SJCRH30 (cell line): ENCODE measurements around the gene METTL6. TPM values are rescaled to one million over a fixed set of nuclear protein-coding genes. Genes with fewer than 3 reads are reported as not detected.
"Not testable (repeated sequence)": the region's sequence is repeated elsewhere in the genome, so short reads cannot be mapped to it uniquely, and the experiment has no call there.

Experiments
- DNase-seq, 2 experiments: peaks; one replicate each; pipeline ENCODE4 v3.0.0-alpha.2; 2015 to 2020
- H3K27ac ChIP-seq: fragments of 250-450 bp; sonication (Bioruptor Pico); 2 replicates; pipeline ENCODE4 v1.5.1; 2020; ENCODE audit warnings: mild to moderate bottlenecking, moderate library complexity
- H3K27me3 ChIP-seq: fragments of 250-450 bp; sonication (Bioruptor Pico); 2 replicates; pipeline ENCODE4 v1.5.1; 2020; ENCODE audit warnings: mild to moderate bottlenecking, moderate library complexity
- H3K36me3 ChIP-seq: fragments of 250-450 bp; sonication (Bioruptor Pico); 2 replicates; pipeline ENCODE4 v1.5.1; 2020; ENCODE audit warnings: mild to moderate bottlenecking, moderate library complexity
- H3K4me1 ChIP-seq: fragments of 250-450 bp; sonication (Bioruptor Pico); 2 replicates; pipeline ENCODE4 v1.5.1; 2020; ENCODE audit warnings: mild to moderate bottlenecking, moderate library complexity
- H3K4me3 ChIP-seq: fragments of 250-450 bp; sonication (Bioruptor Pico); 2 replicates; pipeline ENCODE4 v1.5.1; 2020; ENCODE audit warnings: mild to moderate bottlenecking, moderate library complexity
- H3K9me3 ChIP-seq: fragments of 250-450 bp; sonication (Bioruptor Pico); replicated peaks from 2 replicates; pipeline ENCODE4 v1.5.1; 2020; ENCODE audit warnings: mild to moderate bottlenecking, moderate library complexity
- total RNA-seq: library from RNA; depleted of rRNA; stranded (reverse); fragments of >200 nt; shearing (Covaris generic); gene quantifications from 2 replicates; pipeline ENCODE4 v1.2.3, GENCODE V29; 2014

Gene METTL6
- total RNA-seq, 1 experiment from 2014 or later = 23.8 TPM

DNA sequence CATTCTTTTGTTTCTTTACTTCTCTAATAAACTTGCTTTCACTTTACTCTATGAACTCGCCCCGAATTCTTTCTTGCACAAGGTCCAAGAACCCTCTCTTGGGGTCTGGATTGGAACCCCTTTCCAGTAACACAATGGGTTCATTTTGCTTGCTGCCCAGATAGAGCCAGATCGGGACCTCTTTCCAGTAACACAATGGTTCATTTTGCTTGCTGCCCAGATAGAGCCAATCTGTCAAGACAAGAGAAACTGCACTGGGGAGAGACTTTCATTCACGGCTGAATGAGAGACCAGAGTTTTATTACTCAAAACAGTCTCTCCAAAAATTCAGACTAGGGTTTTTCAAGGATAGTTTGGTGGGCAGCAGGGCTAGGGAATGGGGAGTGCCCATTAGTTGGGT, 25.4 kb downstream of the METTL6 start:
- no peaks in the 10 kb centered on the region for H3K9me3 ChIP-seq
- H3K4me3 ChIP-seq = no peak overlapping the region
- no peak for DNase-seq
- no peaks in the 10 kb centered on the region for H3K27me3 ChIP-seq
- H3K27ac ChIP-seq = no peak overlapping the region
- H3K4me1 ChIP-seq = no peaks in the 10 kb centered on the region
- no peaks in the 10 kb centered on the region for H3K36me3 ChIP-seq

DNA sequence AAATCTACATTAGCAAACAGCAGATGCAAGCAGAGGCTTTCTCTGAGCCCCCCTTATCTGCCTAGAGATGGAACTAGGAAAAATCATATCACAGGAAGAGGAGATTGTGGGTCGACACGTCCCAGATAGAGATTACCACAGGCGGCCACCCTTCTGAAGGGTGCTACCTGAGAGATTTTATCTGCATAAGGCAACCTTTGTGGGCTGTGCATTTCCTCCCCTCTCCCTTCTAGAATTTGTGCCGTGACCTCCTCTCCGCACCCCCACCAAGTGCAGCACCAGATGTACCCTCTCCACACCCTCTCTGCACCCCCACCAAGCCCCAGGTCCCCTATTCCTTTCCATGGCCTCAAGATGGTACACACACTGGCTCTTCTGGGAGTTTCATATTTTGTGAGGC, 27.4 kb downstream of the METTL6 start:
- no peak for DNase-seq
- Histone ChIP-seq H3K4me3 (no peak overlapping the region), H3K36me3 (no peaks in the 10 kb centered on the region), H3K27ac (no peak overlapping the region), H3K27me3 (no peaks in the 10 kb centered on the region), H3K9me3 (no peaks in the 10 kb centered on the region), H3K4me1 (no peaks in the 10 kb centered on the region)

DNA sequence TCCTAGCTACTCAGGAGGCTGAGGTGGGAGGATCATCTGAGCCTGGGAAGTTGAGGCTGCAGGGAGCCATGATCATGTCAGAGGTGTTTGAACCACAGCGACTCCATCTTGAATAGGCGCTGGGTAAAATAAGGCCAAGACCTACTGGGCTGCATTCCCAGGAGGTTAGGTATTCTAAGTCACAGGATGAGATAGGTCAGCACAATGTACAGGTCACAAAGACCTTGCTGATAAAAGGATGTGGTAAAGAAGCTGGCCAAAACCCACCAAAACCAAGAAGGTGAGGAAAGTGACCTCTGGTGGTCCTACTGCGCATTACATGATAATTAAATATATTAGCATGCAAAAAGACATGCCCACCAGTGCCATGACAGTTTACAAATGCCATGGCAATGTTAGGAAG, 28.6 kb downstream of the METTL6 start:
- not testable (repeated sequence) for H3K27ac ChIP-seq, H3K4me1 ChIP-seq, H3K4me3 ChIP-seq, H3K36me3 ChIP-seq, H3K9me3 ChIP-seq, H3K27me3 ChIP-seq
- peak; percentile 16 to 57 for DNase-seq

DNA sequence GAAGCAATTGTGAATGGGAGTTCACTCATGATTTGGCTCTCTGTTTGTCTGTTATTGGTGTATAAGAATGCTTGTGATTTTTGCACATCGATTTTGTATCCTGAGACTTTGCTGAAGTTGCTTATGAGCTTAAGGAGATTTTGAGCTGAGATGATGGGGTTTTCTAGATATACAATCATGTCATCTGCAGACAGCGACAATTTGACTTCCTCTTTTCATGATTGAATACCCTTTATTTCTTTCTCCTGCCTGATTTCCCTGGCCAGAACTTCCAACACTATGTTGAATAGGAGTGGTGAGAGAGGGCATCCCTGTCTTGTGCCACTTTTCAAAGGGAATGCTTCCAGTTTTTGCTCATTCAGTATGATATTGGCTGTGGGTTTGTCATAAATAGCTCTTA, 34.1 kb downstream of the METTL6 start:
- H3K36me3 ChIP-seq, H3K4me3 ChIP-seq, H3K4me1 ChIP-seq, DNase-seq, H3K27me3 ChIP-seq, H3K27ac ChIP-seq, H3K9me3 ChIP-seq: not testable (repeated sequence)

DNA sequence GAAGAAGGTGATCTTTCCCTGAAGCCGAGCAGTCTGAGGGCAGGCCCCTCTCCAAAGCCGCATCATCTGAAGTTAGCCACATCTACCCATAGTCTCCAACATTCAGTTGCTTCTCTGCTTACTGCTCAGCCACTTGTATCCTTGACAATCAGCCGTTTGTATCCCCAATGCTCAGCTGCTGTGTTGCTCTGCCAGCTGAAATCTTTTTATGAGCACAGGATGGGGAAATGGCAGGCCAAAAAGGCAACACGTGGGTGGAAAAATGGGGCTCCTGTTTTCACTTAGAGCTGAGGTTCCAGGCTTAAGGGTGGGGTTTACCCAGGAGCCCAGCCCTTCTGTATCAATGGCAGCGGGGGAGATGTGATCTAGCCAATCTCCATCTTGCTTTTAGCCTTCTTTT, 36.3 kb downstream of the METTL6 start:
- Histone ChIP-seq H3K27ac (no peak overlapping the region), H3K36me3 (no peaks in the 10 kb centered on the region), H3K9me3 (no peaks in the 10 kb centered on the region), H3K4me1 (no peaks in the 10 kb centered on the region), H3K27me3 (no peaks in the 10 kb centered on the region), H3K4me3 (no peak overlapping the region)
- DNase-seq = no peak

DNA sequence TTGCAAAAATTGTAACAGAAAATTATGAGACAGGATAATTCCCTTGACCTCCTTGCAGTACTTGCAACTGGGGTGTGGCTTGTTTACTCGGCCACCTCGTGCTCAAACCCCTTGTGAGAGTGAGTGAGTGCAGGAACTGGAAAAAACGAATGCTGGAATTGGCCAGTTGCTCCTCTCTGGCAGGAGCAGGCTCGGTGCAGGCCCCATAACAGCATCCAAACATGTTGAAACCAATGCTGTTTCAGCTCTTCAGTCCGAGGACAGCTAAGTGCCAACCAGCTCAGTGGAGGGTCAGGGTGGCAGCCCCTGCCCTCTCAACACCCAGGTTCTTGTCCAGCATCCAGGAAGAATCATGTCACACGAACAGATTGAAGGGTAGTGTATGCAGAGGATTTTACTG, 36.9 kb downstream of the METTL6 start:
- no peak overlapping the region for H3K4me3 ChIP-seq
- H3K36me3 ChIP-seq = no peaks in the 10 kb centered on the region
- DNase-seq = no peak
- no peaks in the 10 kb centered on the region for H3K4me1 ChIP-seq
- H3K9me3 ChIP-seq = no peaks in the 10 kb centered on the region
- no peak overlapping the region for H3K27ac ChIP-seq
- no peaks in the 10 kb centered on the region for H3K27me3 ChIP-seq

DNA sequence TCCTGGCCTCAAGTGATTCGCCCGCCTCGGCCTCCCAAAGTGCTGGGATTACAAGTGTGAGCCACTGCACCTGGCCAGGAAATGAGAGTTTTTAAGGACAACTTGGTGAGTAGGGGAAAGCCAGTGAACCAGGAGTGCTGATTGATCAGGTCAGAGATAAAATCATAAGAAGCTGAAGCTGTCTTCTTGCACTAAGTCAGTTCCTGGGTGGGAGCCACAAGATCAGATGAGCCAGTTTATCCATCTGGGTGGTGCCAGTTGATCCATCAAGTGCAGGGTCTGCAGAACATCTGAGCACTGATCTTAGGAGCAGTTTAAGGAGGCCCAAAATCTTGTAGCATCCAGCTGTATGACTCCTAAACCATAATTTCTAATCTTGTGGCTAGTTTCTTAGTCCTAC, 39.0 kb downstream of the METTL6 start:
- H3K27me3 ChIP-seq, H3K27ac ChIP-seq, H3K4me3 ChIP-seq, H3K4me1 ChIP-seq, H3K9me3 ChIP-seq, H3K36me3 ChIP-seq, DNase-seq: not testable (repeated sequence)

DNA sequence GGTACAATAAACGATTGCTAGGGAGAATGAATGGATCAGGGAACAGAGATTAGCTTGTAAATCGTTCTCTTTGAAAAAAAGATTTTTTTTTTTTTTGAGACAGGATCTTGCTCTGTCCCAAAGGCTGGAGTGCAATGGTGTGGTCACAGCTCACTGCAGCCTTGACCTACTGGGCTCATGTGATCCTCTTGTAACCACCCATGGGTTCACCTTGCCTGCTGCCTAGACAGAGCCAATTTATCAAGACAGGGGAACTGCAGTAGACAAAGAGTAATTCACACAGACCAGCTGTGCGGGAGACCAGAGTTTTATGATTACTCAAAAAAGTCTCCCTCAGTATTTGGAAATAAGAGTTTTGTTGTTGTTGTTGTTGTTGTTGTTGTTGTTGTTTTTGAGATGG, 39.6 kb downstream of the METTL6 start:
- no peak for DNase-seq
- no peaks in the 10 kb centered on the region for H3K9me3 ChIP-seq
- no peak overlapping the region for H3K4me3 ChIP-seq
- no peaks in the 10 kb centered on the region for H3K27me3 ChIP-seq
- no peaks in the 10 kb centered on the region for H3K36me3 ChIP-seq
- H3K27ac ChIP-seq = no peak overlapping the region
- no peaks in the 10 kb centered on the region for H3K4me1 ChIP-seq

DNA sequence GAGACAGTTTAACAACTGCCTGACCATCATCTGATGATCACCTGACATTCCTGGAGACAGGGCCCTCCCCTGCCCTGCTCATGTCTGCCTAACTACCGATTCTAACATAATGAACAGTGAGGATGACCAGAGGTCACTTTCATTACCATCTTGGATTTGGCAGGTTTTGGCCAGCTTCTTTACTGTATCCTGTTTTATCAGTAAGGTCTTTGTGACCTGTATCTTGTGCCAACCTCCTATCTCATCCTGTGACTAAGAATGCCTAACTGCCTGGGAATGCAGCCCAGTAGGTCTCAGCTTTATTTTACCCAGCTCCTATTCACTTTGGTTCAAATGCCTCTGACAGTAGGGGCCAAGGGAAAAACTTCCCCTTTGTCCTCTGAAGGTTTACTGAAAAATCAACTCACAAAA, 40.2 kb downstream of the METTL6 start:
- no peaks in the 10 kb centered on the region for H3K4me1 ChIP-seq
- no peak for DNase-seq
- H3K36me3 ChIP-seq = no peaks in the 10 kb centered on the region
- H3K27ac ChIP-seq = no peak overlapping the region
- H3K9me3 ChIP-seq = no peaks in the 10 kb centered on the region
- no peaks in the 10 kb centered on the region for H3K27me3 ChIP-seq
- H3K4me3 ChIP-seq = no peak overlapping the region

DNA sequence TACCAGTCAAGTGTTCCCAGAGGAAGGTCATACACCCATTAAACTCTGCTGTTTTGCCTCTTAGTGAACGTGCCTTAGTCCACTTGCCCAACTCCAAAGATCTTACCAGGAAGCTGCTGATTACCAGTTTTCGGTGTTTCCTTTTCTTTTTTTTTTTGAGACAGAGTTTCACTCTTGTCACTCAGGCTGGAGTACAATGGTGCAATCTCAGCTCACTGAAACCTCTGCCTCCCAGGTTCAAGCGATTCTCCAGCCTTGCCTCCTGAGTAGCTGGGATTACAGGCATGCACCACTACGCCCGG, 40.7 kb downstream of the METTL6 start:
- not testable (repeated sequence) for DNase-seq, H3K27ac ChIP-seq, H3K4me3 ChIP-seq

DNA sequence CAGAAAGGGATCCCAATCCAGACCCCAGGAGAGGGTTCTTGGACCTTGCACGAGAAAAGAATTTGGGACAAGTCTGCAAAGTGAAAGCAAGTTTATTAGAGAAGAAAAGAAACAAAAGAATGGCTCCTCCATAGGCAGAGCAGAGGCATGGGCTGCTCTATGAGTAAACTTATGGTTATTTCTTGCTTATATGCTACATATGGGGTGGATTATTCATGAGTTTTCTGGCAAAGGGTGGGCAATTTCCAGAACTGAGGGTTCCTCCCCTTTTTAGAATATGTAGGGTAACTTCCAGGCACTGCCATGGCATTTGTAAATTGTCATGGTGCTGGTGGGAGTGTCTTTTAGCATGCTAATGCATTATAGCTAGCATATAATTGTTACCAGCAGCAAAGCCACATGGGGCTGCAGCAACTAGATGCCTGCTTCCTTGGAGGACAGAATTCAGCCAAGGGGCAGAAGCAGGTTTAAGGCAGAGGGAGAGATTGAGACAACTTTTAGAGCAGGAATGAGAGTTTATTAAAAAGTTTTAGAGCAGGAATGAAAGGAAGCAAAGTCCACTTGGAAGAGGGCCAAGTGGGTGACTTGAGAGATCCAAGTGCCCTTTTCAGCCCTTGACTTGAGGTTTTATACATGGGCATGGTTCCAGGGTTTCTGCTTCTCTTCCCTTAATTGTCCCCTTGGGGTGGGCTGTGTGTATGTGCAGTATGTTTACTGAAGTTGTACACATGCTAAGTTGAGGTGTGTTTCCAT, 41.3 kb downstream of the METTL6 start:
- no peak for DNase-seq
- Histone ChIP-seq H3K36me3 (no peaks in the 10 kb centered on the region), H3K27ac (no peak overlapping the region), H3K27me3 (no peaks in the 10 kb centered on the region), H3K9me3 (no peaks in the 10 kb centered on the region), H3K4me3 (no peak overlapping the region), H3K4me1 (no peaks in the 10 kb centered on the region)

More for the DNA sequence above, 40.7 kb downstream of the METTL6 start:
- H3K4me1 ChIP-seq, H3K36me3 ChIP-seq, H3K9me3 ChIP-seq, H3K27me3 ChIP-seq: not testable (repeated sequence)

DNA sequence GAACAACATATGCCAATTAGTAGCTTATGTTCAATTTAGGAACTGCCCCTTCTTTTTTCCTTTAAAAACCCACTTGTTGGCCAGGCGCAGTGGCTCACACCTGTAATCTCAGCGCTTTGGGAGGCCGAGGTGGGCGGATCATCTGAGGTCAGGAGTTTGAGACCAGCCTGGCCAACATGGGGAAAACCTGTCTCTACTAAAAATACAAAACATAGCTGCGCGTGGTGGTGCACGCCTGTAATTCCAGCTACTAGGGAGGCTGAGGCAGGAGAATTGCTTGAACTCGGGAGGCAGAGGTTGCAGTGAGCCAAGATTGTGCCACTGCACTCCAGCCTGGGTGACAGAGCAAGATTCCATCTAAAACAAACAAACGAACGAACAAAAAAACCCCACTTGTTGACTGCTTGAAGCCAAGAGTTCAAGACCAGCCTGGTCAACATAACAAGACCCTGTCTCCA, 42.1 kb downstream of the METTL6 start:
- H3K9me3 ChIP-seq, H3K27ac ChIP-seq, H3K36me3 ChIP-seq, H3K27me3 ChIP-seq, H3K4me1 ChIP-seq, DNase-seq, H3K4me3 ChIP-seq: not testable (repeated sequence)

DNA sequence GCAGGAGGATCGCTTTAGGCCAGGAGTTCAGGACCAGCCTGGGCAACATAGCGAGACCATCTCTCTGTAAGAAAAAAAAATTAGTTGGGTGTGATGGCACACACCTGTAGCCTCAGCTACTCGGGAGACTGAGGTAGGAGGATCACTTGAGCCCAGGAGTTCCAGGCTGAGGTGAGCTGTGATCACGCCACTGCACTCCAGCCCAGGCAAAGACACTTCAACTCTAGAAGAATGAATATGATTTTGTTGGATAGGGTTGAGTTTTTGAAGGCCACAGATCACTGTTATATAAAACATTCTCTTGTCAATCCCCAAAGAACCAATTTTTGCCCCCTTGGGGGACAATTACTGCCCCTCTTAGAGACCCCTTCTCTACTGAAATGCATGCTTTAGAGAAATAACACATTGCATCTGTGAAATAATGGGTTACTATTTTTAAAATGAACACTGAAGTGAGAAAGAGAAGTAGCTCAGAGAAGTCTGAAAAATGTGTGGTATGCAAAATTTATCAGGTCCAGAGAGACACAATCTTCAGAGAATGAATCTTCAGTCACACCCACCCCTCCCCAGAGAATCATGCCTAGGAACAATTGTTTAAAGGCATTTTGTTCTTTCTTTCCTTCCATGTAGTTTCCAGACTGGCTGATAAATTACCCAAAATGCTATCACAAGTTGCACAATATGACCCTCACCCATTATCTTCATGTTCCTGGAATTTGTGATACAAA, 42.7 kb downstream of the METTL6 start:
- no peak for DNase-seq
- H3K27me3 ChIP-seq = no peaks in the 10 kb centered on the region
- H3K4me3 ChIP-seq = no peak overlapping the region
- H3K4me1 ChIP-seq = no peaks in the 10 kb centered on the region
- H3K9me3 ChIP-seq = no peaks in the 10 kb centered on the region
- no peaks in the 10 kb centered on the region for H3K36me3 ChIP-seq
- no peak overlapping the region for H3K27ac ChIP-seq

DNA sequence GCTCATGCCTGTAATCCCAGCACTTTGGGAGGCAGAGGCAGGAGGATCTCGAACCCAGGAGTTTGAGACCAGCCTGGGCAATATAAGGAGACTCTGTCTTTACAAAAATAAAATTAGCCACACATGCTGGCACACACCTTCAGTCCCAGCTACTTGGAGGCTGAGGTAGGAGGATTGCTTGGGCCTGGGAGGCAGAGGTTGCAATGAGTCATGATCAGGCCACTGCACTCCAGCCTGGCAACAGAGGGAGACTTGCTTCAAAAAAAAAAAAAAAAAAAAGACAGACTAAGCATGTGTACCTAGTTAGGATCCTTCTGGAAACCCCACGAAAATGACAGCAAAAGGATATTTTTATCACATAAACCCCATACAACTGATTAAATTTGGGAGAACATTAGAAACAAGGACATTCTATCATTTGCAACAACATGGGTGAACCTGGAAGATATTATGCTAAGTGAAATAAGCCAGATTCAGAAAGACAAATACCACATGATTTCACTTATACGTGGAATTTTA, 44.9 kb downstream of the METTL6 start:
- Histone ChIP-seq H3K27me3 (no peaks in the 10 kb centered on the region), H3K27ac (no peak overlapping the region), H3K4me1 (no peaks in the 10 kb centered on the region), H3K4me3 (no peak overlapping the region), H3K9me3 (no peaks in the 10 kb centered on the region), H3K36me3 (no peaks in the 10 kb centered on the region)
- no peak for DNase-seq

DNA sequence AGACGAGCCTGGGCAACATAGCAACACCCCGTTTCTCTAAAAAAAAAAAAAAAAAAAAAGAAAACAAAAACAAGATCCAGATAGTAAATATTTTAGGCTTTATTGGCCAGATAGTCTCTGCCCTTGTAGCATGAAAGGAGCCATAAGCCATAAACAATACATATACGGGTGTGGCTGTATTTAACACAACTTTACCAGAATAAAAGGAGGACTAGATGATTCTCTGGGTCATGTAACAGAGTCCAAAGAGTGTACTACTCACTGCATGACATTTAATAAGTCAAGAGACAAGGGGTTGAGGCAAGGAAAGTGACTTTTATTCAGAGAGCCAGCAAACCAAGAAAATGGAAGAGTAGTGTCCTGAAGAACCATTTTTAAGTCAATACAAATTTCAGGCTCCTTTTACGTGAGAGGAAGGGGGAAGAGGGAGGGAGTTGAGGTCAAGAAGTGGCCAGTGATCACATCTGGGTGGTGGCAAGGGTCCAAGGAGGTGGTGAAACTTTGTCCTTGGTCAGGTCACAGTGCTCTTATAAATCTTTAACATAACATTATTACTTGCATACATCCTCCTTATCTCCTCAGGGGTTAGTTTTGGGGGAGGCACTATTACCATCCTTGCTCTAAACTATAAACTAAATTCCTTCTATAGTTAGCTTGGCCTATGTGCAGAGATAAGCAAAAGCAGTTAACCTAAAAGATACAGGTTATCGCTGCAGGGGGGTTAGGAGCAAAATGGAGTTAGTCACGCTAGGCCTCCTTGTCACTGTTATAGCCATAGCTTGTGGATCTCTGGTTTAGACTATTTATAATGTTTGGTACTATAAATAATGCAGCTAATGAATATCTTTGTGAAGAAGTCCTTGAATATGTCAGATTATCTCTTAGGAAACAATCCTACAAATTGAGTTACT, 46.1 kb downstream of the METTL6 start:
- no peaks in the 10 kb centered on the region for H3K36me3 ChIP-seq
- no peaks in the 10 kb centered on the region for H3K27me3 ChIP-seq
- no peak overlapping the region for H3K27ac ChIP-seq
- no peaks in the 10 kb centered on the region for H3K4me1 ChIP-seq
- DNase-seq = no peak
- no peaks in the 10 kb centered on the region for H3K9me3 ChIP-seq
- H3K4me3 ChIP-seq = no peak overlapping the region
